NB4 (cell line): ENCODE data around the gene CCS.

ENCODE experiments used
- CTCF ChIP-seq: IDR thresholded peaks from one replicate; pipeline ENCODE4 v1.5.1; 2012; ENCODE audit warnings: low read depth, low read length
- MAX ChIP-seq: IDR thresholded peaks from 2 replicates; pipeline ENCODE4 v1.6.1; 2011; ENCODE audit warnings: low read depth, low read length
- MYC ChIP-seq: IDR thresholded peaks from 2 replicates; pipeline ENCODE4 v1.6.1; 2011; ENCODE audit warnings: low read depth, low read length
- POLR2A ChIP-seq: IDR thresholded peaks from 2 replicates; pipeline ENCODE4 v1.6.1; 2011; ENCODE audit warnings: mild to moderate bottlenecking; ENCODE audit not compliant: insufficient read length; ENCODE audit errors: extremely low read depth

GRCh38 chr11:66641834-66642233, 48.8 kb downstream of the CCS start:
- TF ChIP-seq POLR2A (no peak), CTCF (no peak), MAX (no peak), MYC (no peak)
